IMR-90 (cell line): Measurements from ENCODE around the gene IMPG2. TPM values are rescaled to one million over a fixed set of nuclear protein-coding genes. Genes with fewer than 3 reads are reported as not detected.

ENCODE experiments used
- ATAC-seq: fragments of 200-7000 bp; cut with Tn5 transposase; 2 replicates; pipeline ENCODE4 v1.9.1; 2020; ENCODE audit warnings: low read depth, mild to moderate bottlenecking, moderate library complexity
- BruUV-seq: library from RNA; stranded (reverse); fragments of 400-500 nt; replicated peaks from 2 replicates; lab custom pipeline; 2021; lab: Mats Ljungman, UMichigan
- CTCF ChIA-PET: fragments of 300-600 bp; formaldehyde crosslinking; extraction: SDS; loops from one replicate; lab custom pipeline; 2021; ENCODE audit warnings: antibody characterized with exemption; lab: Yijun Ruan, JAX
- POLR2A ChIA-PET: fragments of 300-600 bp; sonication (Branson Sonifier 250); formaldehyde crosslinking; loops from one replicate; lab custom pipeline; 2022; ENCODE audit warnings: antibody characterized with exemption; ENCODE audit not compliant: unreplicated experiment; lab: Charles Lee
- DNase-seq: peaks from one replicate; pipeline ENCODE4 v3.0.0; 2013
- H2AFZ ChIP-seq: replicated peaks from 2 replicates; pipeline ENCODE3; 2013; ENCODE audit warnings: low read length, mild to moderate bottlenecking; ENCODE audit not compliant: poor library complexity
- H2AK5ac ChIP-seq: 2 replicates; pipeline ENCODE4 v1.6.1; 2013; ENCODE audit warnings: low read depth, low read length, inconsistent platforms
- H2AK9ac ChIP-seq: replicated peaks from 2 replicates; pipeline ENCODE3; 2013; ENCODE audit warnings: mild to moderate bottlenecking, low read depth, low read length, moderate library complexity; ENCODE audit not compliant: poor library complexity
- H2BK120ac ChIP-seq: 2 replicates; pipeline ENCODE4 v1.6.1; 2013; ENCODE audit warnings: low read depth, low read length, inconsistent platforms
- H2BK15ac ChIP-seq: 3 replicates; pipeline ENCODE4 v1.6.1; 2013; ENCODE audit warnings: low read depth, low read length, inconsistent platforms
- H2BK20ac ChIP-seq: 2 replicates; pipeline ENCODE4 v1.6.1; 2013; ENCODE audit warnings: low read depth, mild to moderate bottlenecking, inconsistent platforms, low read length, moderate library complexity
- H2BK5ac ChIP-seq: 2 replicates; pipeline ENCODE4 v1.6.1; 2013; ENCODE audit warnings: mild to moderate bottlenecking, low read depth, low read length, inconsistent platforms; ENCODE audit not compliant: poor library complexity, severe bottlenecking
- H3K14ac ChIP-seq: replicated peaks from 2 replicates; pipeline ENCODE4 v1.6.1; 2013; ENCODE audit warnings: low read depth, low read length, inconsistent platforms
- H3K18ac ChIP-seq: 2 replicates; pipeline ENCODE4 v1.6.1; 2013; ENCODE audit warnings: low read depth, low read length, control low read depth
- H3K23ac ChIP-seq: 2 replicates; pipeline ENCODE4 v1.6.1; 2013; ENCODE audit warnings: low read depth, low read length, inconsistent platforms
- H3K27ac ChIP-seq: 2 replicates; pipeline ENCODE4 v1.5.1; 2013; ENCODE audit warnings: mild to moderate bottlenecking, control low read depth, low read length; ENCODE audit not compliant: insufficient read depth
- H3K27me3 ChIP-seq: 2 replicates; pipeline ENCODE4 v1.6.1; 2013; ENCODE audit warnings: low read length; ENCODE audit not compliant: control insufficient read depth, insufficient read depth
- H3K36me3 ChIP-seq: 2 replicates; pipeline ENCODE4 v1.6.1; 2013; ENCODE audit warnings: low read length, mixed read lengths; ENCODE audit not compliant: control insufficient read depth, insufficient read depth
- H3K4ac ChIP-seq: 2 replicates; pipeline ENCODE4 v1.6.1; 2013; ENCODE audit warnings: low read depth, low read length, inconsistent platforms
- H3K4me1 ChIP-seq: 2 replicates; pipeline ENCODE4 v1.6.1; 2013; ENCODE audit warnings: low read length, mixed read lengths; ENCODE audit not compliant: control insufficient read depth, insufficient read depth
- H3K4me2 ChIP-seq: 2 replicates; pipeline ENCODE4 v1.6.1; 2013; ENCODE audit warnings: low read depth, mild to moderate bottlenecking, control low read depth, low read length, moderate library complexity
- H3K4me3 ChIP-seq: 2 replicates; pipeline ENCODE4 v1.5.1; 2013; ENCODE audit warnings: low read depth, mild to moderate bottlenecking, control low read depth, low read length, moderate library complexity; ENCODE audit not compliant: insufficient read depth
- H3K56ac ChIP-seq: 2 replicates; pipeline ENCODE4 v1.6.1; 2013; ENCODE audit warnings: low read length, inconsistent platforms; ENCODE audit not compliant: insufficient read depth; ENCODE audit errors: extremely low read depth
- H3K79me1 ChIP-seq, 2 experiments: 2 replicates each; pipeline ENCODE4 v1.6.1; 2013; ENCODE audit warnings: low read length in 2 of 2, inconsistent platforms in 1 of 2, low read depth in 1 of 2
- H3K9ac ChIP-seq: 2 replicates; pipeline ENCODE4 v1.6.1; 2013; ENCODE audit warnings: low read depth, low read length, control low read depth
- H3K9me1 ChIP-seq: 2 replicates; pipeline ENCODE4 v1.6.1; 2013; ENCODE audit warnings: low read length, inconsistent platforms; ENCODE audit not compliant: insufficient read depth
- H3K9me3 ChIP-seq: 2 replicates; pipeline ENCODE4 v1.6.1; 2013; ENCODE audit warnings: low read length; ENCODE audit not compliant: control insufficient read depth, insufficient read depth
- H4K20me1 ChIP-seq: 2 replicates; pipeline ENCODE4 v1.6.1; 2013; ENCODE audit warnings: low read length, inconsistent platforms; ENCODE audit not compliant: insufficient read depth
- H4K5ac ChIP-seq: 2 replicates; pipeline ENCODE4 v1.6.1; 2013; ENCODE audit warnings: mild to moderate bottlenecking, low read depth, low read length, control low read depth
- H4K8ac ChIP-seq, 2 experiments: 2 replicates each; pipeline ENCODE4 v1.6.1; 2013; ENCODE audit warnings: low read depth in 2 of 2, low read length in 2 of 2, control low read depth in 1 of 2, inconsistent platforms in 1 of 2
- H4K91ac ChIP-seq: 2 replicates; pipeline ENCODE4 v1.6.1; 2013; ENCODE audit warnings: low read depth, low read length, inconsistent platforms; ENCODE audit not compliant: insufficient read depth
- BHLHE40 ChIP-seq: fragments of 150-350 bp; IDR thresholded peaks from 2 replicates; pipeline ENCODE4 v1.6.1; 2016; ENCODE audit warnings: mild to moderate bottlenecking, low read depth, low read length
- CEBPB ChIP-seq: IDR thresholded peaks from 2 replicates; pipeline ENCODE4 v1.6.1; 2012; ENCODE audit warnings: low read depth, low read length, improper control_type of control experiment
- CHD1 ChIP-seq: IDR thresholded peaks from 2 replicates; pipeline ENCODE4 v1.6.1; 2012; ENCODE audit warnings: low read depth, low read length, improper control_type of control experiment
- CTCF ChIP-seq: conservative IDR thresholded peaks from 2 replicates; pipeline ENCODE4 v1.5.1; 2012; ENCODE audit warnings: mild to moderate bottlenecking, low read depth, low read length, improper control_type of control experiment
- MAFK ChIP-seq: IDR thresholded peaks from 2 replicates; pipeline ENCODE4 v1.6.1; 2012; ENCODE audit warnings: low read depth, low read length, improper control_type of control experiment
- MXI1 ChIP-seq: IDR thresholded peaks from 2 replicates; pipeline ENCODE4 v1.6.1; 2012; ENCODE audit warnings: low read depth, mild to moderate bottlenecking, low read length, moderate library complexity, borderline replicate concordance
- RCOR1 ChIP-seq: IDR thresholded peaks from 2 replicates; pipeline ENCODE4 v1.6.1; 2012; ENCODE audit warnings: mild to moderate bottlenecking, low read length, improper control_type of control experiment; ENCODE audit not compliant: insufficient replicate concordance
- USF2 ChIP-seq: fragments of 150-350 bp; IDR thresholded peaks from 2 replicates; pipeline ENCODE4 v1.6.1; 2017; ENCODE audit warnings: mild to moderate bottlenecking, antibody characterized with exemption, low read length, low read depth
- WGBS, 2 experiments: methylation state at CpG; one replicate each; pipeline versions ENCODE4 v1.1.5 to v1.1.7; 2013; ENCODE audit warnings: missing lambda C conversion rate in 2 of 2; ENCODE audit not compliant: insufficient read length in 1 of 2; ENCODE audit errors: extremely low coverage in 2 of 2; 5-methylcytosine and 5-hydroxymethylcytosine counted together
- dilution Hi-C: fragments of 300-500 bp; cut with HindIII; formaldehyde crosslinking; loops from one replicate; pipeline ENCODE4 v1.14.3; 2018; ENCODE audit warnings: low sequenced_read_pairs; ENCODE audit not compliant: unreplicated experiment
- in situ Hi-C: fragments of 300-500 bp; cut with MboI; formaldehyde crosslinking; loops from 3 replicates; pipeline ENCODE4 v1.14.3; 2019; ENCODE audit warnings: low sequenced_read_pairs, inconsistent platforms, mixed read lengths
- intact Hi-C: fragments of 100-400 bp; cut with micrococcal nuclease; formaldehyde crosslinking; loops from 2 replicates; pipeline ENCODE4 v1.10.0; 2022
- polyA plus RNA-seq, 3 experiments: library from polyadenylated mRNA; depleted of rRNA; stranded (reverse); fragments of >200 nt; gene quantifications; 2 replicates each; pipeline ENCODE4 v1.2.3, GENCODE V29; 2012; ENCODE audit warnings: low replicate concordance in 1 of 3
- total RNA-seq: library from RNA; depleted of rRNA; stranded (reverse); fragments of >200 nt; gene quantifications from 2 replicates; pipeline ENCODE4 v1.2.3, GENCODE V29; 2012

Gene IMPG2
- total and polyA plus RNA-seq, 2 of the 4 experiments (the other 2 are of a cell fraction) = 0.10 to 0.18 TPM

DNA sequence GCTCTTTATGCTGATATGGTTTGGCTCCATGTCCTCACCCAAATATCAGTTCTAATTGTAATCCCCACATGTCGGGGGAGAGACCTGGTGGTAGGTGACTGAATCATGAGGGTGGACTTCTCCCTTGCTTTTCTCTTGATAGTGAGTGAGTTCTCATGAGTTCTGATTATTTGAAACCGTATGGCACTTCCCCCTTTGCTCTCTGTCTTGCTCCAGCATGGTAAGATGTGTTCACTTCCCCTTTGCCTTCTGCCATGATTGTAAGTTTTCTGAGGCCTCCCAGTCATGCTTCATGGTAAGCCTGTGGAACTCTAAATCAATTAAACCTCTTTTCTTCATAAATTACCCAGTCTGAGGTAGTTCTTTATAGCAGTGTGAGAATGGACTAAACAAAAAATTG is 107.6 kb downstream of the IMPG2 start:
- BruUV-seq = no TSS peak
- no peaks in the 10 kb centered on the region for H3K36me3 ChIP-seq
- no peak overlapping the region for H3K14ac ChIP-seq
- WGBS, 2 experiments = no CpG with 5 or more reads among the region's 2 CpGs
- TF ChIP-seq MXI1 (no peak), CTCF (no peak), CHD1 (no peak), MAFK (no peak), USF2 (no peak), BHLHE40 (no peak), RCOR1 (no peak), CEBPB (no peak)
- no peak overlapping the region for H2BK120ac ChIP-seq
- H2BK20ac ChIP-seq = no peak overlapping the region
- no peak for DNase-seq
- H3K4me1 ChIP-seq = no peaks in the 10 kb centered on the region
- dilution Hi-C loops = no loop called here
- no peak overlapping the region for H4K91ac ChIP-seq
- H2AK9ac ChIP-seq = no peak overlapping the region
- no peak overlapping the region for H3K27ac ChIP-seq
- H4K20me1 ChIP-seq = no peaks in the 10 kb centered on the region
- H3K9me3 ChIP-seq = 0 out of 2 replicates have a peak, but pooled peaks cover 5% of the 10 kb centered on the region
- intact Hi-C loops = no loop called here
- H3K9ac ChIP-seq = no peak overlapping the region
- H3K4me2 ChIP-seq = no peak overlapping the region
- H3K27me3 ChIP-seq = peaks cover 2% of the 10 kb centered on the region
- H4K8ac ChIP-seq = no peak overlapping the region
- H4K5ac ChIP-seq = no peak overlapping the region
- H2AK5ac ChIP-seq = no peak overlapping the region
- POLR2A ChIA-PET = no interaction called here
- H3K79me1 ChIP-seq = no peaks in the 10 kb centered on the region
- H3K18ac ChIP-seq = no peak overlapping the region
- H2AFZ ChIP-seq = no peak overlapping the region
- H3K23ac ChIP-seq = no peak overlapping the region
- H3K4me3 ChIP-seq = no peak overlapping the region
- no peak overlapping the region for H2BK5ac ChIP-seq
- H3K56ac ChIP-seq = no peak overlapping the region
- CTCF ChIA-PET = no interaction called here
- H3K4ac ChIP-seq = no peak overlapping the region
- no peak overlapping the region for H2BK15ac ChIP-seq
- in situ Hi-C loops = no loop called here
- ATAC-seq = no peak
- H3K9me1 ChIP-seq = peaks cover 3% of the 10 kb centered on the region; the same call in 1 of the 2 replicates
